Right lobe of liver (tissue), 4 donors: ENCODE results near the gene PCSK4.
"Not testable (repeated sequence)": the region's sequence is repeated elsewhere in the genome, so short reads cannot be mapped to it uniquely, and the experiment has no call there.

Experiments
- POLR2A ChIP-seq: fragments of 450-650 bp; IDR thresholded peaks from one replicate; pipeline ENCODE4 v1.6.1; 2017; ENCODE audit warnings: antibody characterized with exemption, mild to moderate bottlenecking
- TF ChIP-seq, protein P1 (sequence below), 4 donors: fragments of 200-600 bp in 3 of 4; fragments of 450-650 bp in 1 of 4; IDR thresholded peaks; one replicate each; pipeline versions ENCODE4 v1.5.1 to v1.8.0; 2016 to 2022; ENCODE audit warnings: antibody characterized with exemption in 4 of 4, mild to moderate bottlenecking in 2 of 4
- donor health status: DM: no; HTN: no; CAD: no.
- donor health status: DM: no; HTN: no; CAD: no.
- donor health status: DM: no; HTN: yes; CAD: no.

- TF ChIP-seq, protein P1, sequence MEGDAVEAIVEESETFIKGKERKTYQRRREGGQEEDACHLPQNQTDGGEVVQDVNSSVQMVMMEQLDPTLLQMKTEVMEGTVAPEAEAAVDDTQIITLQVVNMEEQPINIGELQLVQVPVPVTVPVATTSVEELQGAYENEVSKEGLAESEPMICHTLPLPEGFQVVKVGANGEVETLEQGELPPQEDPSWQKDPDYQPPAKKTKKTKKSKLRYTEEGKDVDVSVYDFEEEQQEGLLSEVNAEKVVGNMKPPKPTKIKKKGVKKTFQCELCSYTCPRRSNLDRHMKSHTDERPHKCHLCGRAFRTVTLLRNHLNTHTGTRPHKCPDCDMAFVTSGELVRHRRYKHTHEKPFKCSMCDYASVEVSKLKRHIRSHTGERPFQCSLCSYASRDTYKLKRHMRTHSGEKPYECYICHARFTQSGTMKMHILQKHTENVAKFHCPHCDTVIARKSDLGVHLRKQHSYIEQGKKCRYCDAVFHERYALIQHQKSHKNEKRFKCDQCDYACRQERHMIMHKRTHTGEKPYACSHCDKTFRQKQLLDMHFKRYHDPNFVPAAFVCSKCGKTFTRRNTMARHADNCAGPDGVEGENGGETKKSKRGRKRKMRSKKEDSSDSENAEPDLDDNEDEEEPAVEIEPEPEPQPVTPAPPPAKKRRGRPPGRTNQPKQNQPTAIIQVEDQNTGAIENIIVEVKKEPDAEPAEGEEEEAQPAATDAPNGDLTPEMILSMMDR (IDR thresholded peaks at IDR 0.05): not testable (repeated sequence)
- TF ChIP-seq POLR2A: not testable (repeated sequence)
Measured at GRCh38 chr19:1477056-1477455, 13.1 kb downstream of the PCSK4 start.
